ENCODE results near the gene MCC.

GRCh38 chr5:113128641-113129330 lies 359.5 kb downstream of the MCC start:
- TF ChIP-seq CTCF (conservative IDR thresholded peaks at IDR 0.05; ENCODE audit: low read depth, low read length) = no peak
- TF ChIP-seq EZH2 (IDR thresholded peaks at IDR 0.05; ENCODE audit: borderline replicate concordance, low read depth, low read length, poor library complexity, severe bottlenecking) = no peak

Data from A673 (cell line).